ENCODE results near the gene DDX41.

The DDX41 gene

DNA sequence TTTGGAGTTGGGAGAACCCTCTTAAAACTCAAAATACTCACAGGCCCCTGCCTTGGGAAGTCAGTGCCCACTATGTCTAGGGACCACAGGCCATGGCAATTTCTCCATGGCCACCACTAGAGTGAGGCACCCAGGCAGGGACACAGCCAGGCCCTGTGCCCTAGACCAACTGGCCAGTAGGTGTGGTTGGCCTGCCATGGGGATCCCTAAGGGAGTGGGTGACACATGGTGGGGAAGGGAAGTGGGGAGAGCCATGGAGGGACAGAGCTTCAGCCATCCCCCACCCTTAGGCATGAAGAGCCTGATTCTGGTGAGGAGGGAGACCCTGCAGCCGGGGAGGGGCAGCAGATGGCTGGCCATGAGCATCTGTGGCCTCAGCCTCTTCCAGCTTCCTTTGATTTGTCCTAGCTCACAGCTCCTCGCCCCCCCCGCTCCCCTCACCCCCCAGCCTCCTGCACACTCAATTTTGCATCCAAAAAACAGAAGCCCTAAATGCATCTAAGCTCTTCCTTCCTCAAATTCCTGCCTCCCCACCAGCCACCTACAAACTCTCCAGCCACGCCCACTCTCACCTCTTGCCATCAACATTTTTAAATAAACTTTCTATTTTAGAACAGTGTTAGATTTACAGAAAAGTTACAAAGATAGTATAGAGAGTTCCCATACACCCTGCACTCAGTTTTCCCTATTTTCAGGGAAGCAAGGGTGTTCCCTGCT is 41.8 kb downstream of the DDX41 start:
- DNase-seq (ENCODE audit: low read depth) = no peak
- H3K4me3 ChIP-seq (ENCODE audit: control insufficient read depth, low read depth, low read length) = no peak overlapping the region
- TF ChIP-seq, protein P1, sequence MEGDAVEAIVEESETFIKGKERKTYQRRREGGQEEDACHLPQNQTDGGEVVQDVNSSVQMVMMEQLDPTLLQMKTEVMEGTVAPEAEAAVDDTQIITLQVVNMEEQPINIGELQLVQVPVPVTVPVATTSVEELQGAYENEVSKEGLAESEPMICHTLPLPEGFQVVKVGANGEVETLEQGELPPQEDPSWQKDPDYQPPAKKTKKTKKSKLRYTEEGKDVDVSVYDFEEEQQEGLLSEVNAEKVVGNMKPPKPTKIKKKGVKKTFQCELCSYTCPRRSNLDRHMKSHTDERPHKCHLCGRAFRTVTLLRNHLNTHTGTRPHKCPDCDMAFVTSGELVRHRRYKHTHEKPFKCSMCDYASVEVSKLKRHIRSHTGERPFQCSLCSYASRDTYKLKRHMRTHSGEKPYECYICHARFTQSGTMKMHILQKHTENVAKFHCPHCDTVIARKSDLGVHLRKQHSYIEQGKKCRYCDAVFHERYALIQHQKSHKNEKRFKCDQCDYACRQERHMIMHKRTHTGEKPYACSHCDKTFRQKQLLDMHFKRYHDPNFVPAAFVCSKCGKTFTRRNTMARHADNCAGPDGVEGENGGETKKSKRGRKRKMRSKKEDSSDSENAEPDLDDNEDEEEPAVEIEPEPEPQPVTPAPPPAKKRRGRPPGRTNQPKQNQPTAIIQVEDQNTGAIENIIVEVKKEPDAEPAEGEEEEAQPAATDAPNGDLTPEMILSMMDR (conservative IDR thresholded peaks at IDR 0.05; ENCODE audit: control insufficient read depth, insufficient read depth, low read depth, low read length) = no peak

DNA sequence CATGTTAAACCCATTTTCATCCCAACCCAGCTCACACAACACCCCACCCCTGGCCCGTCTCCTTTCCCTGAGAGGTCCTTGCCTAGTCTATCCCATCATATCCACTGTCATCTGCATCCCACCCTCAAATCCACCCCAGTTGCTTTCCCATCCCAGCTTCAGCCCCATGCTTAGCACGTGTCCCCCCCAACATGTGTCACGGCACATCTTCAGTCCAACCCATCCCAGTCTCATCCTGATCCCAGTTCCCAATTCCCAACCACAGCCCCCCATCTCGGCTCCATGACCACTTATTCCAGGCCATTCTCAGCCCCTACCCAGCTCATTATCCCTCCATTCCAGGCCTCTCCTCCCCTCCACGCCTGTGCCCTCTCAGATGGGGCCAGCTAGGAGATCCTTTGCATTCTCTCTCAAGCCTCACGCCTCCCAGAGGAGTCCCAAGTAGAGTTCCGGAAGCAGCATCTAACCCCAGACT is 42.7 kb downstream of the DDX41 start:
- TF ChIP-seq, protein P1 (conservative IDR thresholded peaks at IDR 0.05; ENCODE audit: control insufficient read depth, insufficient read depth, low read depth, low read length) = no peak
- no peak overlapping the region for H3K4me3 ChIP-seq (ENCODE audit: control insufficient read depth, low read depth, low read length)
- DNase-seq (ENCODE audit: low read depth) = no peak

DNA sequence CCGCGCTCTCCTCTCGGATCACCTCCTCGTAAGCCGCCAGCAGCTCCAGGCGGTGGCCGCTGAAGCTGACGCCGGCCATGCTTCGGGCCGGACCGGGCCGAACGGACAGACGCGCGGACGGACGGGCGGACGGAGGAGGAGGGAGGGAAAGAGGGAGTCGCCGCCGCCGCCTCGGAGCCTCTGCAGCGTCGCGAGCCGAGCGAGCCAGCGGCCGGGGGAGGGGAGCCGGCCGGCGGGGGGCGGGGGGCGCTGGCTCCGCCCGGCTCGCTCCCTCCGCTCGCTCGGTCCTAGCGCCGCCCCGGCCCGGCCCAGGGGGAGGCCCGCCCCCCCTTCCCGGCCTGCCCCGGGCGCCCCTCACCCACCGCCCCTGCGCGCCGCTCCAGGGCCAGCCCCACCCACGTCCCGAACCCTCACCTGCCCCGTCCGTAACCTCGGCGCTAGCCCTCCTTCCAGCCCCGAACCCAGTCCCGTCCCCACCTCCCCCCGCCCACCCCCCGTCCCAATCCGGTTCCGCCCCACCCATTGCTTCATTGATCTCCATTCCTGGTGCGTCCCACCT is 43.2 kb downstream of the DDX41 start, which contains the start of gene DBN1:
DBN1 (minus strand) TSS at position 192 of the 559 bp plus-strand sequence; CDS start at position 79, 113 bp downstream.
- DNase-seq (ENCODE audit: low read depth) = peak; percentile 28
- TF ChIP-seq, protein P1 (conservative IDR thresholded peaks at IDR 0.05; ENCODE audit: control insufficient read depth, insufficient read depth, low read depth, low read length) = no peak
- H3K4me3 ChIP-seq (ENCODE audit: control insufficient read depth, low read depth, low read length) = peak within 1 kb of the TSS; percentile 75

DNA sequence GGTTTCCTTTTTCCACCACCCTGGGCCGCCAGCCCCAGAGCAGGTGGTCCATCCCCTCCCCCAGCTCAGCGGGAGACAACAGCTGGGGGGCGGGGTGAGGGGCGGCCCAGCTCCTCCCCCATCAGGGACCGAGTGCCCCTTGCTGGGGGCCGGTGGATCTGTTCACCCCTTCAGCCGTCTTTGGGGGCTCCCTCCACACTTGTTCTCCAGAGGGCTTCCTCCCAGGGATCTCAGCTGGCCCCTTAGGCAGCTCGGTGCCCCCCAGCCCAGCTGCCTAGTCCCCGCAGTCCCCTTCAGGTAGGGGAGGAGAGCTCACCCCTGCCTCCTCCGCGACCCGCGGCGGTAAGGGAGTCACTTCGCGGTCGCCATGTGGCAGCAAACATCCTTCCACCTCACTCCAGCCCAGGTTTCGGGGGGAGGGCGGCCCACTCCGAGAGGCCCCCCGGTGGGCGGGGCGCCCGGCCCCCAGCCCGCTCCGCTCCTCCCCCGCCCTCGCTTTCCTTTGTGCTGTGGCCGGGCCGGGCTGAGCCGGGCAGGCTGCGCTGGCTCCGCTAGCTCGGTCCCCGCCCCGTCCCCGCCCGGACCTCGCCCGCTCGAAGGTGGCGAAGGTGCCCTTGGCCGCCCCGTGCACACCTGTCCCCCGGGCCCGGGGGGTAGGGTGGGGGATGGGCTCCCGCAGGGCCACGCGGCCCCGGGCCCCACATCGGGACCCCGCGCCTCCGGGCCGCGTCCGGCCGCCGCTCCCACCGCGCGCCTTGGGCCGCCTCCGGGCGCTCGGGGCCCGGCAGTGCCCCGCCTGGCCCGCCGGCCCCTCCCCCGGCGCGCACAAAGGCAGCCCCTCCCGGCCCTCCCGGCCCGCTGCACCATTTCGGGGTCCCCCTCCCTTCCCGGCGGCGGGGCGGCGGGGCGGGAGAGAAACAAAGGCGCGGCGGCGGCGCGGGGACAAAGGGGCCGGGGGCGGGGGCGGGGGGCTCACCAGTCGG is 44.0 kb downstream of the DDX41 start:
- TF ChIP-seq, protein P1 (conservative IDR thresholded peaks at IDR 0.05; ENCODE audit: control insufficient read depth, insufficient read depth, low read depth, low read length) = no peak
- peak overlapping the region; percentile 75 for H3K4me3 ChIP-seq (ENCODE audit: control insufficient read depth, low read depth, low read length)
- no peak for DNase-seq (ENCODE audit: low read depth)

DNA sequence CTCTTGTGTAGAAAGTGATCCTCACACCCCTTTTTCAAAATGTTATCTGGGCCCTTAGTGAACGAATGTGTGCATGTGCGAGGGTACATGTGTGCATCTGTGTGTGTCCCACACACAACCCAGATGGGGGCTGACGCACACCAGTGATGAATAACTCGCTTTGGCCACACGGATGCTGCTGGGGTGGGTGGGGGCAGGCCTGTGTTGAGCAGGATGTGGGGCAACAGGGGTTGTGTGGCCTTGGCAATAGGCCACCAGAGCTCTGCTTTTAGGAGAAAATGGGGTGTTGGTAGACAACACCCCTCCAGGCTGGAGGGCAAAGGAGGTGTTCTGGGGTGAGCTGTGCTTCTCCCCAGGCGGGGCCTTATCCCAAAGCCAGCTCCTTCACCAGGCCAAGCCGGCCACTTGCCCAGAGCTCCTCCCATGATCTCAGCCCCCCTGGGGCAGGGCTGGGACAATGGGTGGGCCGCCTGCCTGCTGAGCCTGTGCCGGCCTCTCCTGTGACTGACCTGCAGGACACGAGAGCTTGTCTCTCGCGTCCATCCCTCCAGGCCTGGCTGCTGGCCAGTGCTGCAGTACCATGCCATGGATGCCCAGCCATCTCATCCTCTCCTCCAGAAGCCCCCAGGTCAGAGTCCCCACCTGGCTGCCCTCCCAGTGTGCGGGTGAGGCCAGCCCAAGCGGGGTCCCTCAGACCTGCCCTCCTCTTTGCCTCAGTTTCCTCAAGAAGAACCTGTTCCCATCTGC is 45.0 kb downstream of the DDX41 start:
- peak; percentile 94 for DNase-seq (ENCODE audit: low read depth)

More for the DNA sequence above, 45.0 kb downstream of the DDX41 start:
- TF ChIP-seq, protein P1 (conservative IDR thresholded peaks at IDR 0.05; ENCODE audit: control insufficient read depth, insufficient read depth, low read depth, low read length) = no peak
- peak overlapping the region; percentile 75 for H3K4me3 ChIP-seq (ENCODE audit: control insufficient read depth, low read depth, low read length)
